ENCODE results near the gene PRDM15. TPM values are rescaled to one million over a fixed set of nuclear protein-coding genes. Genes with fewer than 3 reads are reported as not detected.

The PRDM15 gene
- total and polyA plus RNA-seq, 2 experiments from 2014 or later, result 3.0 to 10.6 TPM

GRCh38 chr21:41754479-41754891, 124.7 kb downstream of the PRDM15 start:
- H3K27ac ChIP-seq (ENCODE audit: low read depth), result no peak overlapping the region
- H3F3A ChIP-seq (replicated peaks; ENCODE audit: low read depth), result 0 out of 2 replicates have a peak, but pooled peaks cover 3% of the 10 kb centered on the region
- H3K4me1 ChIP-seq (ENCODE audit: insufficient read depth), result peaks cover 28% of the 10 kb centered on the region
- Mint-ChIP-seq H3K4me1 (peaks cover 53% of the 10 kb centered on the region), H3K4me3 (no peak overlapping the region), H3K36me3 (ENCODE audit: low read depth) (peaks cover 23% of the 10 kb centered on the region), H3K9me3 (no peaks in the 10 kb centered on the region; the same call in 2 of the 3 replicates), H3K27ac (no peak overlapping the region), H3K27me3 (ENCODE audit: insufficient read depth, low read depth, poor library complexity) (peaks cover 18% of the 10 kb centered on the region)
- H3K4me3 ChIP-seq, result no peak overlapping the region
- no peaks in the 10 kb centered on the region for H3K36me3 ChIP-seq (ENCODE audit: insufficient read depth)
- H2AFZ ChIP-seq, result no peak overlapping the region
- TF ChIP-seq EZH2phosphoT487 (IDR thresholded peaks at IDR 0.05; ENCODE audit: unreplicated experiment) (no peak), CTCF (conservative IDR thresholded peaks at IDR 0.05; ENCODE audit: low read depth in 2 of 2) (0 out of 4 replicates have a peak, but pooled peaks of 1 of the 2 experiments have one; percentile 4)
- no peaks in the 10 kb centered on the region for H3K9me2 ChIP-seq (ENCODE audit: insufficient read depth)
- peaks cover 11% of the 10 kb centered on the region for H4K20me1 ChIP-seq (replicated peaks; ENCODE audit: insufficient read depth)
- DNase-seq (ENCODE audit: low spot score), result peak; percentile 47
- H3K79me2 ChIP-seq (replicated peaks; ENCODE audit: insufficient read depth), result peaks cover 29% of the 10 kb centered on the region
- H3K4me2 ChIP-seq, result peak overlapping the region; percentile 38
- ATAC-seq, result peak; percentile 65
- no peaks in the 10 kb centered on the region for H3K27me3 ChIP-seq (ENCODE audit: insufficient read depth)

- H3K79me2 ChIP-seq (replicated peaks; ENCODE audit: insufficient read depth), result peaks cover 17% of the 10 kb centered on the region
- TF ChIP-seq ZNF114 (CRISPR knock-in tag; IDR thresholded peaks at IDR 0.05), result no peak
- no peak for TF ChIP-seq POLR2AphosphoS5 (IDR thresholded peaks at IDR 0.05; ENCODE audit: low read depth)
- TF ChIP-seq EZH2 (IDR thresholded peaks at IDR 0.05; ENCODE audit: low read depth, unreplicated experiment), result no peak
- no peak for TF ChIP-seq CREB1 (CRISPR knock-in tag; IDR thresholded peaks at IDR 0.05; ENCODE audit: low read depth)
- no peak for TF ChIP-seq STAT1 (IDR thresholded peaks at IDR 0.05; ENCODE audit: unreplicated experiment)
- TF ChIP-seq CTCF (conservative IDR thresholded peaks at IDR 0.05; ENCODE audit: low read depth in 2 of 2), result no peak
- TF ChIP-seq ETS1 (IDR thresholded peaks at IDR 0.05), result no peak
- no peak for TF ChIP-seq NANOG (IDR thresholded peaks at IDR 0.05; ENCODE audit: borderline replicate concordance)
- TF ChIP-seq EZH2phosphoT487 (IDR thresholded peaks at IDR 0.05; ENCODE audit: unreplicated experiment), result no peak
- TF ChIP-seq REST (IDR thresholded peaks at IDR 0.05; ENCODE audit: unreplicated experiment), result no peak
Measured at GRCh38 chr21:41753006-41753898, 125.9 kb downstream of the PRDM15 start.

More at GRCh38 chr21:41753006-41753898, 125.9 kb downstream of the PRDM15 start:
- peaks cover 23% of the 10 kb centered on the region for H3K36me3 Mint-ChIP-seq (ENCODE audit: low read depth)
- H3K4me1 ChIP-seq (ENCODE audit: insufficient read depth), result peaks cover 28% of the 10 kb centered on the region
- H3K4me3 ChIP-seq, result no peak overlapping the region
- H3K4me1 Mint-ChIP-seq, result peaks cover 50% of the 10 kb centered on the region
- H3F3A ChIP-seq (replicated peaks; ENCODE audit: low read depth), result 0 out of 2 replicates have a peak, but pooled peaks cover 3% of the 10 kb centered on the region
- H3K27ac ChIP-seq (ENCODE audit: low read depth), result no peak overlapping the region
- no peaks in the 10 kb centered on the region; the same call in 2 of the 3 replicates for H3K9me3 Mint-ChIP-seq
- H2AFZ ChIP-seq, result no peak overlapping the region
- H3K36me3 ChIP-seq (ENCODE audit: insufficient read depth), result no peaks in the 10 kb centered on the region
- H3K27ac Mint-ChIP-seq, result no peak overlapping the region
- peak overlapping the region; percentile 60; the same call in 1 of the 2 replicates for H3K4me2 ChIP-seq
- no peaks in the 10 kb centered on the region for H3K27me3 ChIP-seq (ENCODE audit: insufficient read depth)
- peaks cover 11% of the 10 kb centered on the region for H4K20me1 ChIP-seq (replicated peaks; ENCODE audit: insufficient read depth)
- H3K4me3 Mint-ChIP-seq, result peak overlapping the region; percentile 31
- ATAC-seq, result no peak
- H3K27me3 Mint-ChIP-seq (ENCODE audit: insufficient read depth, low read depth, poor library complexity), result peaks cover 18% of the 10 kb centered on the region
- no peak for DNase-seq (ENCODE audit: low spot score)
- no peaks in the 10 kb centered on the region for H3K9me2 ChIP-seq (ENCODE audit: insufficient read depth)

Data from GM23338 (cell line).